ENCODE results near the gene NLE1. TPM values are rescaled to one million over a fixed set of nuclear protein-coding genes. Genes with fewer than 3 reads are reported as not detected.

Gene NLE1
- polyA plus RNA-seq: 30.8 and 43.0 TPM in 2 replicates
- polyA minus RNA-seq: 28.6 and 37.5 TPM in 2 replicates

DNA sequence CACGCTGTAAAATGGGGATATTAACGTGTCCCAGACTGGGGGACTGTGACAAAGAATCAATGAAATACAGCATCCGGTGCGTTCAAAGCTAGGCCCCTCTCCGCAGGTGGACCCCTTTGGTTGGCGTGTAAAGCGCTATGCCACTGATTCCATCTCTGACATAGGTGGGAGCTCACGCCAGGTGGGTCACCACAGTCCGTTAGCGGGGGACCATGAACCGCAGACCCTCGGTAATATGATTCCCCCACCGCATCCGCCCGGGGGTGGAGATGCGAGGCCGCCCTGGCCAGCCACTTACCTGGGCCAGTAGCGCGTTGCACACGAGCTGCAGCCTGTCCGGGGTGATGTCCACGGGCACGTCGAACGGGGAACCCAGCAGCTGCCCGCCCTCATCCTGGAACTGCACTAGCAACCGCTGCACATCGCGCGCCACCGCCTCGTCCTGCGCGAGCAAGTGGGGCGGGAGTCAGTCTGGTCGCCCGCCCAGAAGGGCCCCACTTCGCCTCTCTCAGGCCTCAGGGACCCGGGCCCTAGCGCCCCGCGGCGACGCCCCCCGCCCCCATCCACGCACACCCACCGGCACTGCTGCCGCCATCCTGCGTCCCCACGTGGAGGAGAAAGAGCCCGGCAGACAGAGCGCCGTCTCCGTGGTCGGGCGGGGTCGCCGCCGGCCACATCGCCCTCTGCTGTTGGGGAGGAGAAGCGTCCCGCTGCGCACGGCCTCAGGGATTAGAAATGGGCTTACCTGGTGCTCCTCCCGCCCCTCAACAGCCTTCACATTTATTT is at the start of gene NLE1:
Gene NLE1, minus strand, starts transcription at position 623 of the 786 bp plus-strand sequence. Its CDS starts 28 bp downstream, at position 595.
- no peaks in the 10 kb centered on the region for H3K9me2 ChIP-seq (ENCODE audit: insufficient read depth, low read length)
- TF ChIP-seq REST (IDR thresholded peaks at IDR 0.05; ENCODE audit: borderline replicate concordance): peak; percentile 67
- peak; percentile 57 for TF ChIP-seq RAD21 (conservative IDR thresholded peaks at IDR 0.05)
- TF ChIP-seq MXI1 (conservative IDR thresholded peaks at IDR 0.05; ENCODE audit: poor library complexity, severe bottlenecking): peak; percentile 98
- TF ChIP-seq EP300 (conservative IDR thresholded peaks at IDR 0.05; ENCODE audit: poor library complexity, severe bottlenecking): peak; percentile 37
- TF ChIP-seq, protein P1, sequence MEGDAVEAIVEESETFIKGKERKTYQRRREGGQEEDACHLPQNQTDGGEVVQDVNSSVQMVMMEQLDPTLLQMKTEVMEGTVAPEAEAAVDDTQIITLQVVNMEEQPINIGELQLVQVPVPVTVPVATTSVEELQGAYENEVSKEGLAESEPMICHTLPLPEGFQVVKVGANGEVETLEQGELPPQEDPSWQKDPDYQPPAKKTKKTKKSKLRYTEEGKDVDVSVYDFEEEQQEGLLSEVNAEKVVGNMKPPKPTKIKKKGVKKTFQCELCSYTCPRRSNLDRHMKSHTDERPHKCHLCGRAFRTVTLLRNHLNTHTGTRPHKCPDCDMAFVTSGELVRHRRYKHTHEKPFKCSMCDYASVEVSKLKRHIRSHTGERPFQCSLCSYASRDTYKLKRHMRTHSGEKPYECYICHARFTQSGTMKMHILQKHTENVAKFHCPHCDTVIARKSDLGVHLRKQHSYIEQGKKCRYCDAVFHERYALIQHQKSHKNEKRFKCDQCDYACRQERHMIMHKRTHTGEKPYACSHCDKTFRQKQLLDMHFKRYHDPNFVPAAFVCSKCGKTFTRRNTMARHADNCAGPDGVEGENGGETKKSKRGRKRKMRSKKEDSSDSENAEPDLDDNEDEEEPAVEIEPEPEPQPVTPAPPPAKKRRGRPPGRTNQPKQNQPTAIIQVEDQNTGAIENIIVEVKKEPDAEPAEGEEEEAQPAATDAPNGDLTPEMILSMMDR (IDR thresholded peaks at IDR 0.05; ENCODE audit: poor library complexity, severe bottlenecking): peak; percentile 97
- TF ChIP-seq POLR2AphosphoS5 (IDR thresholded peaks at IDR 0.05): peak; percentile 84
- peak; percentile 72 for TF ChIP-seq SMC3 (conservative IDR thresholded peaks at IDR 0.05; ENCODE audit: poor library complexity)
- TF ChIP-seq EZH2 (IDR thresholded peaks at IDR 0.05; ENCODE audit: borderline replicate concordance, insufficient read depth, low read length, poor library complexity, severe bottlenecking): no peak
- peak; percentile 83 for TF ChIP-seq TAF1 (IDR thresholded peaks at IDR 0.05; ENCODE audit: low read depth)
- no peaks in the 10 kb centered on the region for H3K36me3 ChIP-seq (ENCODE audit: insufficient read depth, low read length)
- H3K9me3 ChIP-seq (ENCODE audit: low read length): no peaks in the 10 kb centered on the region
- peak within 1 kb of the TSS; percentile 86 for H3K9ac ChIP-seq (ENCODE audit: low read length)
- H3K4me3 ChIP-seq (ENCODE audit: low read length): peak within 1 kb of the TSS; percentile 81
- no peaks in the 10 kb centered on the region for H4K20me1 ChIP-seq (ENCODE audit: insufficient read depth)
- H3K27ac ChIP-seq (ENCODE audit: low read length): peak within 1 kb of the TSS; percentile 67
- H3K79me2 ChIP-seq (replicated peaks; ENCODE audit: insufficient read depth, low read length): peaks cover 10% of the 10 kb centered on the region
- no peaks in the 10 kb centered on the region for H3F3A ChIP-seq (ENCODE audit: insufficient read depth, low read length, poor library complexity, severe bottlenecking)
- no peaks in the 10 kb centered on the region for H3K27me3 ChIP-seq (ENCODE audit: insufficient read depth, low read depth, low read length)
- H3K4me2 ChIP-seq (ENCODE audit: low read length): peak within 1 kb of the TSS; percentile 48
- H2AFZ ChIP-seq (ENCODE audit: low read depth, low read length): peak within 1 kb of the TSS; percentile 98

GRCh38 chr17:35191001-35191695 is 49.0 kb upstream of the NLE1 start:
- TF ChIP-seq EZH2 (IDR thresholded peaks at IDR 0.05; ENCODE audit: borderline replicate concordance, insufficient read depth, low read length, poor library complexity, severe bottlenecking): no peak
- TF ChIP-seq RAD21 (conservative IDR thresholded peaks at IDR 0.05): no peak
- TF ChIP-seq, protein P1 (IDR thresholded peaks at IDR 0.05; ENCODE audit: poor library complexity, severe bottlenecking): no peak
- TF ChIP-seq REST (IDR thresholded peaks at IDR 0.05; ENCODE audit: borderline replicate concordance): no peak
- no peak for TF ChIP-seq POLR2AphosphoS5 (IDR thresholded peaks at IDR 0.05)
- no peak for TF ChIP-seq MXI1 (conservative IDR thresholded peaks at IDR 0.05; ENCODE audit: poor library complexity, severe bottlenecking)
- no peak for TF ChIP-seq SMC3 (conservative IDR thresholded peaks at IDR 0.05; ENCODE audit: poor library complexity)
- TF ChIP-seq EP300 (conservative IDR thresholded peaks at IDR 0.05; ENCODE audit: poor library complexity, severe bottlenecking): no peak
- TF ChIP-seq TAF1 (IDR thresholded peaks at IDR 0.05; ENCODE audit: low read depth): no peak
- no peaks in the 10 kb centered on the region for H3F3A ChIP-seq (ENCODE audit: insufficient read depth, low read length, poor library complexity, severe bottlenecking)

More at GRCh38 chr17:35191001-35191695, 49.0 kb upstream of the NLE1 start:
- Histone ChIP-seq H3K36me3 (ENCODE audit: insufficient read depth, low read length) (no peaks in the 10 kb centered on the region), H3K79me2 (replicated peaks; ENCODE audit: insufficient read depth, low read length) (no peaks in the 10 kb centered on the region), H3K4me3 (ENCODE audit: low read length) (no peak overlapping the region), H3K9ac (ENCODE audit: low read length) (no peak overlapping the region), H4K20me1 (ENCODE audit: insufficient read depth) (no peaks in the 10 kb centered on the region), H3K4me2 (ENCODE audit: low read length) (no peak overlapping the region), H3K27ac (ENCODE audit: low read length) (no peak overlapping the region), H3K27me3 (ENCODE audit: insufficient read depth, low read depth, low read length) (no peaks in the 10 kb centered on the region), H3K9me2 (ENCODE audit: insufficient read depth, low read length) (no peaks in the 10 kb centered on the region), H2AFZ (ENCODE audit: low read depth, low read length) (no peak overlapping the region), H3K9me3 (ENCODE audit: low read length) (no peaks in the 10 kb centered on the region)

All from neural cell (in vitro differentiated cells).